K562 (cell line): ENCODE results near the gene GAGE12H.
"Not testable (repeated sequence)": the region's sequence is repeated elsewhere in the genome, so short reads cannot be mapped to it uniquely, and the experiment has no call there.

Experiments used
- ELF1 ChIP-seq: fragments of 200-800 bp; sonication (Bioruptor generic); IDR thresholded peaks from 2 replicates; pipeline ENCODE4 v1.6.1; 2016; ENCODE audit warnings: missing genetic modification characterization, missing compliant biosample characterization
- NR2C2 ChIP-seq, 2 experiments: fragments of 200-800 bp in 1 of 2; sonication (Bioruptor generic) in 1 of 2; sonication (generic) in 1 of 2; formaldehyde crosslinking in 1 of 2; IDR thresholded peaks; 2 replicates each; pipeline versions ENCODE4 v1.6.1 to v1.8.0; 2016 to 2022; ENCODE audit warnings: mild to moderate bottlenecking in 1 of 2, missing compliant biosample characterization in 1 of 2, missing genetic modification characterization in 1 of 2, missing genetic modification reagents in 1 of 2
- ZNF592 ChIP-seq: fragments of 450-650 bp; IDR thresholded peaks from 2 replicates; pipeline ENCODE4 v1.6.1; 2017; ENCODE audit warnings: antibody characterized with exemption, mild to moderate bottlenecking

- TF ChIP-seq ELF1 (tag); ZNF592; NR2C2 (CRISPR knock-in tag; IDR thresholded peaks at IDR 0.05); NR2C2 (tag; IDR thresholded peaks at IDR 0.05): not testable (repeated sequence)
These were observed 28.8 kb upstream of the GAGE12H start, which contains the start of gene GAGE12E for GRCh38 chrX:49550989-49551388.
